PFSK-1 (cell line): ENCODE data around the gene SLC38A5.

Source experiments
- FOXP2 ChIP-seq: optimal IDR thresholded peaks from 2 replicates; pipeline ENCODE3; 2011; ENCODE audit warnings: borderline replicate concordance, control low read depth, inconsistent platforms; ENCODE audit not compliant: insufficient read depth; ENCODE audit errors: extremely low read length, extremely low read depth
- POLR2AphosphoS5 ChIP-seq: IDR thresholded peaks from 2 replicates; pipeline ENCODE4 v1.6.1; 2012; ENCODE audit warnings: low read depth, mild to moderate bottlenecking, control low read depth, low read length, moderate library complexity
- REST ChIP-seq, 2 experiments: IDR thresholded peaks; 2 replicates each; pipeline versions ENCODE4 v1.6.1 to v1.8.0; 2011 to 2012; ENCODE audit warnings: low read depth in 2 of 2, low read length in 2 of 2, control low read depth in 1 of 2, inconsistent platforms in 1 of 2, mild to moderate bottlenecking in 1 of 2, moderate library complexity in 1 of 2; ENCODE audit not compliant: insufficient read depth in 1 of 2
- SIN3A ChIP-seq: IDR thresholded peaks from 2 replicates; pipeline ENCODE4 v1.6.1; 2012; ENCODE audit warnings: mild to moderate bottlenecking, low read length, moderate library complexity, borderline replicate concordance; ENCODE audit not compliant: insufficient read depth
- TAF1 ChIP-seq: IDR thresholded peaks from 2 replicates; pipeline ENCODE4 v1.6.1; 2012; ENCODE audit warnings: low read length, control low read depth, borderline replicate concordance; ENCODE audit not compliant: insufficient read depth

SLC38A5 gene

GRCh38 chrX:48497871-48498270, 27.8 kb upstream of the SLC38A5 start:
- TF ChIP-seq POLR2AphosphoS5 (no peak), REST (IDR thresholded peaks at IDR 0.05; ENCODE audit: insufficient read depth in 1 of 2, low read depth in 2 of 2, low read length in 2 of 2) (no peak), SIN3A (no peak), TAF1 (no peak), FOXP2 (no peak)

- TF ChIP-seq TAF1, result no peak
Measured at GRCh38 chrX:48496660-48497059, 26.6 kb upstream of the SLC38A5 start.

- TF ChIP-seq TAF1 (no peak), POLR2AphosphoS5 (no peak), SIN3A (no peak), REST (IDR thresholded peaks at IDR 0.05; ENCODE audit: insufficient read depth in 1 of 2, low read depth in 2 of 2, low read length in 2 of 2) (no peak), FOXP2 (no peak)
Measured at GRCh38 chrX:48493890-48494364, 23.9 kb upstream of the SLC38A5 start.

GRCh38 chrX:48492293-48492910, 22.3 kb upstream of the SLC38A5 start:
- no peak for TF ChIP-seq FOXP2
- TF ChIP-seq POLR2AphosphoS5, result no peak
- no peak for TF ChIP-seq TAF1
- TF ChIP-seq REST (IDR thresholded peaks at IDR 0.05; ENCODE audit: insufficient read depth in 1 of 2, low read depth in 2 of 2, low read length in 2 of 2), result no peak
- no peak for TF ChIP-seq SIN3A

GRCh38 chrX:48491809-48492208, 21.7 kb upstream of the SLC38A5 start:
- TF ChIP-seq POLR2AphosphoS5 (no peak), SIN3A (no peak), REST (IDR thresholded peaks at IDR 0.05; ENCODE audit: insufficient read depth in 1 of 2, low read depth in 2 of 2, low read length in 2 of 2) (no peak), TAF1 (no peak), FOXP2 (no peak)
